Retinal pigment epithelial cell (primary cell): ENCODE data around the gene ANAPC15.

Experiments used
- DNase-seq: peaks from one replicate; pipeline ENCODE4 v3.0.0-alpha.2; 2010; ENCODE audit warnings: low read depth
- H3K4me3 ChIP-seq: 2 replicates; pipeline ENCODE4 v1.5.1; 2011; ENCODE audit warnings: mild to moderate bottlenecking, low read length, control low read depth, moderate library complexity
- CTCF ChIP-seq: conservative IDR thresholded peaks from 2 replicates; pipeline ENCODE4 v1.5.1; 2011; ENCODE audit warnings: low read depth, low read length, control low read depth, inconsistent platforms

ANAPC15 gene

GRCh38 chr11:72069200-72069599 is 43.3 kb downstream of the ANAPC15 start:
- H3K4me3 ChIP-seq, result no peak overlapping the region
- no peak for TF ChIP-seq CTCF
- DNase-seq, result no peak

- no peak for TF ChIP-seq CTCF
- no peak overlapping the region for H3K4me3 ChIP-seq
- no peak for DNase-seq
These were observed 44.8 kb downstream of the ANAPC15 start for GRCh38 chr11:72067676-72068075.

- TF ChIP-seq CTCF, result no peak
- DNase-seq, result no peak
- H3K4me3 ChIP-seq, result no peak overlapping the region
These were observed 45.2 kb downstream of the ANAPC15 start for GRCh38 chr11:72067266-72067665.

- DNase-seq, result no peak
- TF ChIP-seq CTCF, result no peak
- no peak overlapping the region for H3K4me3 ChIP-seq
These were observed 45.6 kb downstream of the ANAPC15 start for GRCh38 chr11:72066855-72067254.

- no peak overlapping the region for H3K4me3 ChIP-seq
- no peak for TF ChIP-seq CTCF
- no peak for DNase-seq
These were observed 50.6 kb downstream of the ANAPC15 start for GRCh38 chr11:72061739-72062396.
